Bronchial epithelial cell (primary cell): ENCODE measurements around the gene ZNF624. TPM values are rescaled to one million over a fixed set of nuclear protein-coding genes. Genes with fewer than 3 reads are reported as not detected.

Experiments used
- DNase-seq: peaks from one replicate; pipeline ENCODE4 v3.0.0-alpha.2; 2010; ENCODE audit warnings: low read depth
- FAIRE-seq: peaks from 2 replicates; lab custom pipeline; 2011; peaks lifted over from hg19 to GRCh38; lab: Jason Lieb, UNC
- H3K27me3 ChIP-seq: 2 replicates; pipeline ENCODE4 v1.5.1; 2011; ENCODE audit warnings: low read length; ENCODE audit not compliant: control insufficient read depth, insufficient read depth
- H3K36me3 ChIP-seq: 2 replicates; pipeline ENCODE4 v1.5.1; 2011; ENCODE audit warnings: low read length; ENCODE audit not compliant: control insufficient read depth, insufficient read depth
- H3K4me3 ChIP-seq: 2 replicates; pipeline ENCODE4 v1.5.1; 2011; ENCODE audit warnings: mild to moderate bottlenecking, low read depth, low read length, control low read depth
- total RNA-seq: library from RNA; depleted of rRNA; stranded (reverse); fragments of >200 nt; gene quantifications from 2 replicates; pipeline ENCODE4 v1.2.1, GENCODE V29; 2014
- TF ChIP-seq, protein P1 (sequence below): IDR thresholded peaks from 2 replicates; pipeline ENCODE4 v1.5.1; 2011; ENCODE audit warnings: mild to moderate bottlenecking, moderate library complexity, low read length, control low read depth, inconsistent platforms; ENCODE audit not compliant: insufficient read depth, severe bottlenecking

Gene ZNF624
- total RNA-seq, 1 donor from 2014 or later = 5.0 TPM

DNA sequence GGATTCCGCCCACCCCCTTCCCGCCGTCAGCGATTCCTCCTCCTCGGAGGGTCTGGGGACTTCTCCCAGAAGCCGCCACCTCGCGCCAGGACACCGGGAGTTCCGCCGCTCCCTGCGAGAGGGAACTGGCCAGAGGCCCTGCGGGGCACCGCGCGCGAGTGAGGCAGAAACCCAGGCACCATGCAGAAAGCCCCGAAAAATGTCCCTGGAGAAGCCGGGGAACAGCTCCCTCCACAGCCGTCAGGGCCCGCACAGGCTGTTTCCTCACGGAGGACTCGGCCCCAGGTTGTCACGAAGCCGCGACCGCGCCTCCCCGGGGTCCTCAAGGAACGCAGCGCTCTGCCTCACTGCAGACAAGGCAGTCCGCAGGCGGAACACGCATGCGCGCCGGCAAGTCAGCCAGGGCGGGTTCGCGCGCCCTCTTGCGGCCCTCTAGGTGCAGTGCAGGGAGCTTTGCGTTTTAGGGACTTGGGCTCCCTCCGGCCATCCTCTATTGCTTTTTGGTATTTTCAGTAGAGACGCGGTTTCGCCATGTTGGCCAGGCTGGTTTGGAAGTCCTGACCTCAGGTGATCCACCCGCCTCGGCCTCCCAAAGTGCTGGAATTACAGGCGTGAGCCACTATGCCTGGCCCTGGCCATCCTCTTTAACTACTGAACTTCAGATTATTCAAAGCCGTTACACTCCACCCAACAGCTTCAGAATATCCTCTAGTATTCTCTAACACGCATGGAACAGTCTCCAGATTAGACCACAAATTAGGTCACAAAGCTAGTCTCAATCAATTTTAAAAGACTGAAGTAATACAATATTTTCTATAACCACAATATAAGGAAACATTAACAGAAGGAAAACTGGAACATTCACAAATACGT lies 64.3 kb downstream of the ZNF624 start:
- peak overlapping the region; percentile 51 for H3K4me3 ChIP-seq
- TF ChIP-seq, protein P1, sequence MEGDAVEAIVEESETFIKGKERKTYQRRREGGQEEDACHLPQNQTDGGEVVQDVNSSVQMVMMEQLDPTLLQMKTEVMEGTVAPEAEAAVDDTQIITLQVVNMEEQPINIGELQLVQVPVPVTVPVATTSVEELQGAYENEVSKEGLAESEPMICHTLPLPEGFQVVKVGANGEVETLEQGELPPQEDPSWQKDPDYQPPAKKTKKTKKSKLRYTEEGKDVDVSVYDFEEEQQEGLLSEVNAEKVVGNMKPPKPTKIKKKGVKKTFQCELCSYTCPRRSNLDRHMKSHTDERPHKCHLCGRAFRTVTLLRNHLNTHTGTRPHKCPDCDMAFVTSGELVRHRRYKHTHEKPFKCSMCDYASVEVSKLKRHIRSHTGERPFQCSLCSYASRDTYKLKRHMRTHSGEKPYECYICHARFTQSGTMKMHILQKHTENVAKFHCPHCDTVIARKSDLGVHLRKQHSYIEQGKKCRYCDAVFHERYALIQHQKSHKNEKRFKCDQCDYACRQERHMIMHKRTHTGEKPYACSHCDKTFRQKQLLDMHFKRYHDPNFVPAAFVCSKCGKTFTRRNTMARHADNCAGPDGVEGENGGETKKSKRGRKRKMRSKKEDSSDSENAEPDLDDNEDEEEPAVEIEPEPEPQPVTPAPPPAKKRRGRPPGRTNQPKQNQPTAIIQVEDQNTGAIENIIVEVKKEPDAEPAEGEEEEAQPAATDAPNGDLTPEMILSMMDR = peak; percentile 99
- DNase-seq (peak; percentile 67), FAIRE-seq (no peak)
- no peaks in the 10 kb centered on the region for H3K36me3 ChIP-seq
- peaks cover 1% of the 10 kb centered on the region for H3K27me3 ChIP-seq

DNA sequence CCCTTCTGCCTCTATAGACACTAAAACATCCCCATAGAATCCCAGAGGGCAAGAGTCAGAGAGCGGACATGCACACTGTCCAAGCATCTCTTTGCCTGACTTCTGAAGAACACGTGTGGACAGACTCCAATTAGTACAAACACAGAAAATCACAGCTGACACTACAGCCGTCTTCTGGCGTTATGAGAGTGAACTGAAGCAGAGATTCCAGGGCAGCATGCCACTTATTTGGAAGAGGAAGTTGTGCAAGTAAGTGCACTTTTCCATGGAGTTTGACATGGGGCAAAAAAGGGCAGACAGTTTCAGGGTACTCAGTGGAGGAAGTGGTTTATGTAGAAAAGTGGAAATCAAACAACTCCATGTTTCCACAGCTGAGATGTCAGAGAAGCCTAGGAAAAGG lies 67.9 kb downstream of the ZNF624 start:
- no peaks in the 10 kb centered on the region for H3K36me3 ChIP-seq
- DNase-seq = no peak
- FAIRE-seq = no peak
- H3K27me3 ChIP-seq = peaks cover 1% of the 10 kb centered on the region
- TF ChIP-seq, protein P1 = no peak
- H3K4me3 ChIP-seq = no peak overlapping the region

DNA sequence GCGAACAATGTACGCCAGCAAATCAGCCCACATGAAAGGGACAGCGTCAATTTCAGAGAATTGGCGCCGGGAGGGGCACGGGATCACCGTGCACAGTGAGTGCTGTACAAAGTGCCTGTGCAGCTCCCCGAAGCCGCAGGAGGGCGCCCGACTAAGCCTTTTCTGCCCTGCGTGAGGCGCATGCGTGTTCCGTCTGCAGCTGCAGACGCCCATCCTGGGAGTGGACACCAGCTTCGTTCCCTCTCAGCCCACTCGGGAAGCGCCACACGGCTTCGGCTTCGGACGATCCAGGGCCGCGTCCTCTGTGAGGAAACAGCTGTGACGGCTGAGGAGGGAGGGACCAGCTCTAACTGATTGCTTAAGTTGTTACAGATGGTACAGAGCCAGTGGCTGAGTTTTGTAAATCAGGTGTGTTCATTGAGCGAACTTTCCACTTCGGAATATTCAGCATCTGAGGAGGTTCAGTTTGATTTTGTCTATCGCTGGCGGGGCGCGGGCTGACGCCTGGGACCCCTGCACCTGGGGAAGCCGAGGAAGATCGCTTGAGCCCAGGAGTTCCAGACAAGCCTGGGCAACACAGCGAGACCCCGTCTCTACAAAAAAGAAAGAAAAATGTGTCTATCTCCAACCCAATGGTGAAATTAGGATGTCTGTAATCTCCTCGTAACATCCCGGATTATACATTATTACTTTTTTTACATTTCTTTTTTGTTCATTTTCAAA lies 69.2 kb downstream of the ZNF624 start:
- Histone ChIP-seq H3K36me3 (no peaks in the 10 kb centered on the region), H3K4me3 (peak overlapping the region; percentile 42), H3K27me3 (peaks cover 1% of the 10 kb centered on the region)
- DNase-seq (peak; percentile 69), FAIRE-seq (no peak)
- TF ChIP-seq, protein P1 = peak; percentile 96

DNA sequence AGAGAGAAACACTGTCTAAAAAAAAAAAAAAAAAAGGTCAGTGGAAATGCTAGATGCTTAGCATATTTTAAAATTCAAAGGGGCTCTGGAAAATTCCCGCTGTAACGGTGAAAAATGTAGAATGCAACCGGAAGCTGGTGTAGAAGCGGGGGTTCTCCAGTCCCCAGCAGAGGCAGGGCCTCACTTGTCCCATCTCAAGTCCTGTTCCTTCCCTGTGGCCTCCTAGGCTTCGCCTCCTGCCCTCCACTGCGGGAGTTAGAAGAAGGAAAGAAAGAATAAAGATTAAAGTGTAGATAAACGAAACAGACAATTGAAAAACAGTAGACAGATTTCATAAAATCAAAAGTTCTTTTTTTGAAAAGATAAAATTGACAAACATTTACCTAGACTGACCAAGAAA lies 69.9 kb downstream of the ZNF624 start:
- DNase-seq = no peak

DNA sequence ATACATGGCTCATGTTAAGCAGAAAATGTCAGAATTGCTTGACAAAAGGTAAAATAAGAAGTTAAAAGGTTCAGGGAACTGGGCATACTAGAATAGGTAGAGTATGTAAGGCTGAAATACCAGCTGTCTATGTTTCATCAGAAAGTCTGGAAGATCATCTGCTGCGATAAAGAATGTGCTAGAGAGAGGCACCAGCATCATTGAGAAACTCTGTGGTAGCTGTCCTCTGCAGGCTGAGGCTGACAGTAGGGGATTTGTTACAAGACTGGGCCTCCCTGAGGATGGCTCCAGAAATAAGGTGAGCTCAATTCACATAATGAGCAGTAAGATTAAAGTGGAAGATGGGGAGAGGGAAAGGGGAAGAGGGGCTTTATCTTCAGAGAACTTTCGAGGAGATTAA lies 80.2 kb downstream of the ZNF624 start:
- H3K27me3 ChIP-seq = no peaks in the 10 kb centered on the region
- no peak overlapping the region for H3K4me3 ChIP-seq
- FAIRE-seq (no peak), DNase-seq (no peak)
- TF ChIP-seq, protein P1 = no peak
- no peaks in the 10 kb centered on the region for H3K36me3 ChIP-seq

More for the DNA sequence above, 69.9 kb downstream of the ZNF624 start:
- no peak for FAIRE-seq
- Histone ChIP-seq H3K36me3 (no peaks in the 10 kb centered on the region), H3K27me3 (peaks cover 1% of the 10 kb centered on the region), H3K4me3 (no peak overlapping the region)
- TF ChIP-seq, protein P1 = no peak

Other genes with a start within 250 kb of the ZNF624 start
- gene TRPV2, start 238.3 kb downstream of the ZNF624 start, total RNA-seq = under 0.01 and 0.26 TPM in 2 replicates
- 0.13 TPM in 1 of 2 replicates, not detected in the other for gene LRRC75A, start 161.7 kb downstream of the ZNF624 start, total RNA-seq
- 2.7 and 3.4 TPM in 2 replicates for gene ZNF287, start 84.6 kb downstream of the ZNF624 start, total RNA-seq
- gene CCDC144A, start 36.4 kb upstream of the ZNF624 start, total RNA-seq = 2.1 and 3.8 TPM in 2 replicates